Fibroblast of lung (primary cell): ENCODE data around the gene GHRL. TPM values are rescaled to one million over a fixed set of nuclear protein-coding genes. Genes with fewer than 3 reads are reported as not detected.

Experiments used
- DNase-seq, 2 donors: peaks; one replicate each; pipeline versions ENCODE4 v3.0.0 to v3.0.0-alpha.2; 2010; ENCODE audit warnings: low read depth in 2 of 2
- H2AFZ ChIP-seq: 2 replicates; pipeline ENCODE4 v1.5.1; 2012; ENCODE audit warnings: low read length, control low read depth, inconsistent platforms
- H3K27ac ChIP-seq: 2 replicates; pipeline ENCODE4 v1.5.1; 2011; ENCODE audit warnings: low read length, control low read depth; ENCODE audit not compliant: insufficient read depth
- H3K27me3 ChIP-seq: 2 replicates; pipeline ENCODE4 v1.5.1; 2011; ENCODE audit warnings: mild to moderate bottlenecking, low read length; ENCODE audit not compliant: control insufficient read depth, insufficient read depth
- H3K36me3 ChIP-seq: 2 replicates; pipeline ENCODE4 v1.5.1; 2011; ENCODE audit warnings: low read length; ENCODE audit not compliant: control insufficient read depth, insufficient read depth
- H3K4me1 ChIP-seq: 2 replicates; pipeline ENCODE4 v1.5.1; 2011; ENCODE audit warnings: low read length; ENCODE audit not compliant: control insufficient read depth, insufficient read depth; ENCODE audit errors: extremely low read depth
- H3K4me2 ChIP-seq: 2 replicates; pipeline ENCODE4 v1.5.1; 2011; ENCODE audit warnings: low read length, control low read depth; ENCODE audit not compliant: insufficient read depth; ENCODE audit errors: extremely low read depth
- H3K4me3 ChIP-seq, 4 experiments: fragments of 200-600 bp in 1 of 4; sonication (generic) in 1 of 4; replicated peaks in 1 of 4; 2 replicates each; pipeline ENCODE4 v1.5.1; 2011 to 2016; ENCODE audit warnings: low read length in 4 of 4, low read depth in 3 of 4, mild to moderate bottlenecking in 3 of 4, control low read depth in 2 of 4, inconsistent platforms in 1 of 4, mixed read lengths in 1 of 4; ENCODE audit not compliant: insufficient read depth in 1 of 4; ENCODE audit errors: control extremely low read depth in 1 of 4
- H3K79me2 ChIP-seq: 2 replicates; pipeline ENCODE4 v1.5.1; 2012; ENCODE audit warnings: mild to moderate bottlenecking, low read length, inconsistent platforms; ENCODE audit not compliant: control insufficient read depth, insufficient read depth
- H3K9ac ChIP-seq: 2 replicates; pipeline ENCODE4 v1.5.1; 2011; ENCODE audit warnings: mild to moderate bottlenecking, low read length, control low read depth; ENCODE audit not compliant: insufficient read depth
- H3K9me3 ChIP-seq: 2 replicates; pipeline ENCODE4 v1.5.1; 2012; ENCODE audit warnings: low read depth, low read length; ENCODE audit not compliant: control insufficient read depth, insufficient read depth
- H4K20me1 ChIP-seq: 2 replicates; pipeline ENCODE4 v1.5.1; 2011; ENCODE audit warnings: low read length; ENCODE audit not compliant: control insufficient read depth, insufficient read depth; ENCODE audit errors: extremely low read depth
- CTCF ChIP-seq, 2 donors: IDR thresholded peaks in 1 of 2; conservative IDR thresholded peaks in 1 of 2; 1 replicate in 1 of 2; 2 replicates in 1 of 2; pipeline ENCODE4 v1.5.1; 2011 to 2012; ENCODE audit warnings: low read length in 2 of 2, control low read depth in 1 of 2, inconsistent platforms in 1 of 2, low read depth in 1 of 2, mild to moderate bottlenecking in 1 of 2
- EZH2 ChIP-seq: IDR thresholded peaks from 2 replicates; pipeline ENCODE4 v1.5.1; 2012; ENCODE audit warnings: low read length, control low read depth, mild to moderate bottlenecking; ENCODE audit errors: missing control alignments
- polyA plus RNA-seq, 2 donors: library from polyadenylated mRNA; depleted of rRNA in 1 of 2; stranded (reverse) in 1 of 2; unstranded in 1 of 2; fragments of >200 nt; gene quantifications; 2 replicates each; pipeline ENCODE4 v1.2.1, GENCODE V29; 2011 to 2012; ENCODE audit warnings: missing spikeins in 1 of 2
- total RNA-seq: library from RNA; depleted of rRNA; stranded (reverse); fragments of >200 nt; gene quantifications from 2 replicates; pipeline ENCODE4 v1.2.1, GENCODE V29; 2014

GHRL gene
- total and polyA plus RNA-seq, 2 donors (not counting 1 experiment from before 2014, with no cell fraction given), result 0.10 TPM; not detected in 1

- H3K79me2 ChIP-seq, result no peaks in the 10 kb centered on the region
- no peaks in the 10 kb centered on the region for H3K9me3 ChIP-seq
- no peaks in the 10 kb centered on the region for H4K20me1 ChIP-seq
- no peak overlapping the region for H2AFZ ChIP-seq
- no peaks in the 10 kb centered on the region for H3K4me1 ChIP-seq
- peaks cover 37% of the 10 kb centered on the region for H3K36me3 ChIP-seq
- H3K9ac ChIP-seq, result no peak overlapping the region
- TF ChIP-seq CTCF (conservative IDR thresholded peaks at IDR 0.05 in 1 of 2, IDR thresholded peaks at IDR 0.05 in 1 of 2; ENCODE audit: low read depth in 1 of 2, low read length in 2 of 2) (no peak), EZH2 (no peak)
- H3K27ac ChIP-seq, result no peak overlapping the region
- no peaks in the 10 kb centered on the region for H3K27me3 ChIP-seq
- DNase-seq, result no peak
- H3K4me3 ChIP-seq, result no peak overlapping the region
- no peak overlapping the region for H3K4me2 ChIP-seq
Observed at GRCh38 chr3:10303105-10303504, 10.4 kb upstream of the GHRL start.

GRCh38 chr3:10300087-10300486 lies 7.3 kb upstream of the GHRL start:
- no peak overlapping the region for H3K27ac ChIP-seq
- H3K9ac ChIP-seq, result no peak overlapping the region
- DNase-seq, result no peak
- no peaks in the 10 kb centered on the region for H3K9me3 ChIP-seq
- no peaks in the 10 kb centered on the region for H3K79me2 ChIP-seq
- H3K36me3 ChIP-seq, result peaks cover 28% of the 10 kb centered on the region
- TF ChIP-seq CTCF (conservative IDR thresholded peaks at IDR 0.05 in 1 of 2, IDR thresholded peaks at IDR 0.05 in 1 of 2; ENCODE audit: low read depth in 1 of 2, low read length in 2 of 2) (no peak), EZH2 (no peak)
- no peaks in the 10 kb centered on the region for H3K27me3 ChIP-seq
- H2AFZ ChIP-seq, result no peak overlapping the region
- no peaks in the 10 kb centered on the region for H3K4me1 ChIP-seq
- H3K4me3 ChIP-seq, result no peak overlapping the region
- no peaks in the 10 kb centered on the region for H4K20me1 ChIP-seq
- no peak overlapping the region for H3K4me2 ChIP-seq

GRCh38 chr3:10299679-10300078 lies 6.9 kb upstream of the GHRL start:
- H3K9ac ChIP-seq, result no peak overlapping the region
- no peaks in the 10 kb centered on the region for H4K20me1 ChIP-seq
- no peaks in the 10 kb centered on the region for H3K79me2 ChIP-seq
- no peak overlapping the region for H2AFZ ChIP-seq
- no peaks in the 10 kb centered on the region for H3K4me1 ChIP-seq
- H3K36me3 ChIP-seq, result peaks cover 24% of the 10 kb centered on the region
- no peaks in the 10 kb centered on the region for H3K27me3 ChIP-seq
- H3K4me3 ChIP-seq, result no peak overlapping the region
- H3K27ac ChIP-seq, result no peak overlapping the region
- no peaks in the 10 kb centered on the region for H3K9me3 ChIP-seq
- no peak overlapping the region for H3K4me2 ChIP-seq
- TF ChIP-seq EZH2 (no peak), CTCF (conservative IDR thresholded peaks at IDR 0.05 in 1 of 2, IDR thresholded peaks at IDR 0.05 in 1 of 2; ENCODE audit: low read depth in 1 of 2, low read length in 2 of 2) (no peak)
- no peak for DNase-seq
